GM20000 (cell line): ENCODE results near the gene TNFAIP1.
A peak's percentile ranks its signal among the peaks of the same experiment; 100 is the strongest.

Experiments used
- DNase-seq: peaks from one replicate; pipeline ENCODE4 v3.0.0; 2012; ENCODE audit warnings: low spot score
- CTCF ChIP-seq: IDR thresholded peaks from 2 replicates; pipeline ENCODE4 v1.5.1; 2012; ENCODE audit warnings: mild to moderate bottlenecking, control low read depth; ENCODE audit errors: extremely low read depth, missing control alignments

Gene TNFAIP1

GRCh38 chr17:28318759-28319597, 16.6 kb upstream of the TNFAIP1 start, which contains the start of gene TMEM97:
Gene TMEM97, plus strand, starts transcription at chr17:28319200. Its CDS starts 40 bp downstream, at chr17:28319240.
- no peak for TF ChIP-seq CTCF
- peak; percentile 96 for DNase-seq

- no peak for DNase-seq
- TF ChIP-seq CTCF, result no peak
Observed at GRCh38 chr17:28319598-28319935, 16.0 kb upstream of the TNFAIP1 start.

- no peak for DNase-seq
- no peak for TF ChIP-seq CTCF
Observed at GRCh38 chr17:28320215-28321061, 15.1 kb upstream of the TNFAIP1 start.

GRCh38 chr17:28324267-28324745, 11.3 kb upstream of the TNFAIP1 start:
- DNase-seq, result no peak
- no peak for TF ChIP-seq CTCF

- DNase-seq, result no peak
- TF ChIP-seq CTCF, result no peak
Observed at GRCh38 chr17:28324781-28325180, 10.8 kb upstream of the TNFAIP1 start.

- DNase-seq, result no peak
- no peak for TF ChIP-seq CTCF
Observed at GRCh38 chr17:28325211-28325610, 10.3 kb upstream of the TNFAIP1 start.

GRCh38 chr17:28326114-28326513, 9.4 kb upstream of the TNFAIP1 start:
- DNase-seq, result no peak

More at GRCh38 chr17:28326114-28326513, 9.4 kb upstream of the TNFAIP1 start:
- TF ChIP-seq CTCF, result no peak
